OCI-LY1 (cell line): ENCODE data around the gene SNRPB2.

ENCODE experiments used
- H2AFZ ChIP-seq: fragments of 200-600 bp; sonication (generic), shearing (Covaris generic); 2 replicates; pipeline ENCODE4 v1.6.0; 2014; ENCODE audit warnings: antibody characterized with exemption, mild to moderate bottlenecking, low read length
- H3F3A ChIP-seq: fragments of 200-600 bp; sonication (generic), shearing (Covaris generic); 2 replicates; pipeline ENCODE4 v1.6.0; 2014; ENCODE audit warnings: mild to moderate bottlenecking, antibody characterized with exemption, low read length, moderate library complexity; ENCODE audit not compliant: insufficient read depth
- H3K27ac ChIP-seq: fragments of 200-600 bp; sonication (generic); 2 replicates; pipeline ENCODE4 v1.5.1; 2014; ENCODE audit warnings: low read length, mixed run types, mild to moderate bottlenecking, low read depth; ENCODE audit not compliant: poor library complexity, severe bottlenecking
- H3K27me3 ChIP-seq: fragments of 200-600 bp; sonication (generic); 2 replicates; pipeline ENCODE4 v1.6.0; 2014; ENCODE audit warnings: antibody characterized with exemption, mild to moderate bottlenecking, low read length, moderate library complexity; ENCODE audit not compliant: insufficient read depth
- H3K36me3 ChIP-seq: fragments of 200-600 bp; sonication (generic); 2 replicates; pipeline ENCODE4 v1.6.1; 2014; ENCODE audit warnings: mild to moderate bottlenecking, antibody characterized with exemption, low read length, moderate library complexity, mixed read lengths; ENCODE audit not compliant: insufficient read depth
- H3K4me1 ChIP-seq: fragments of 200-600 bp; sonication (generic); 2 replicates; pipeline ENCODE4 v1.5.1; 2014; ENCODE audit warnings: mild to moderate bottlenecking, low read length, moderate library complexity; ENCODE audit not compliant: insufficient read depth, severe bottlenecking
- H3K4me2 ChIP-seq: fragments of 200-600 bp; sonication (generic), shearing (Covaris generic); 2 replicates; pipeline ENCODE4 v1.6.1; 2014; ENCODE audit warnings: low read length
- H3K4me3 ChIP-seq: fragments of 200-600 bp; sonication (generic); 2 replicates; pipeline ENCODE4 v1.5.1; 2014; ENCODE audit warnings: low read length, low read depth, mild to moderate bottlenecking, mixed read lengths; ENCODE audit not compliant: poor library complexity, severe bottlenecking
- H3K79me2 ChIP-seq: fragments of 200-600 bp; shearing (Covaris generic); 2 replicates; pipeline ENCODE4 v1.6.1; 2016; ENCODE audit warnings: mixed run types, low read length, mixed read lengths; ENCODE audit not compliant: insufficient read depth
- H3K9ac ChIP-seq: fragments of 200-600 bp; sonication (generic), shearing (Covaris generic); 2 replicates; pipeline ENCODE4 v1.6.1; 2014; ENCODE audit warnings: mild to moderate bottlenecking, low read length, mixed read lengths
- H3K9me2 ChIP-seq: fragments of 200-600 bp; sonication (generic), shearing (Covaris generic); 2 replicates; pipeline ENCODE4 v1.6.1; 2014; ENCODE audit warnings: low read depth, mild to moderate bottlenecking, low read length, mixed read lengths
- H3K9me3 ChIP-seq: fragments of 200-600 bp; shearing (Covaris generic); 2 replicates; pipeline ENCODE4 v1.6.1; 2014; ENCODE audit warnings: low read length, mixed read lengths
- H4K20me1 ChIP-seq: fragments of 200-600 bp; sonication (generic), shearing (Covaris generic); 2 replicates; pipeline ENCODE4 v1.6.0; 2016; ENCODE audit warnings: mild to moderate bottlenecking, low read length; ENCODE audit not compliant: insufficient read depth
- CTCF ChIP-seq: fragments of 200-600 bp; sonication (generic), shearing (Covaris generic); IDR thresholded peaks from 2 replicates; pipeline ENCODE4 v1.5.1; 2017; ENCODE audit warnings: mild to moderate bottlenecking, antibody characterized with exemption, low read length, moderate library complexity, mixed read lengths
- EZH2 ChIP-seq: fragments of 200-600 bp; sonication (generic), shearing (Covaris generic); IDR thresholded peaks from 2 replicates; pipeline ENCODE4 v1.8.0; 2017; ENCODE audit warnings: borderline replicate concordance, mixed run types, mild to moderate bottlenecking, antibody characterized with exemption, low read length, moderate library complexity, mixed read lengths

The SNRPB2 gene

GRCh38 chr20:16752082-16752481, 22.3 kb downstream of the SNRPB2 start:
- Histone ChIP-seq H3K36me3 (no peaks in the 10 kb centered on the region), H3F3A (no peaks in the 10 kb centered on the region), H4K20me1 (no peaks in the 10 kb centered on the region), H3K4me3 (no peak overlapping the region), H3K79me2 (no peaks in the 10 kb centered on the region), H2AFZ (no peak overlapping the region), H3K9ac (no peak overlapping the region), H3K4me2 (no peak overlapping the region), H3K27ac (no peak overlapping the region), H3K9me3 (no peaks in the 10 kb centered on the region), H3K9me2 (no peaks in the 10 kb centered on the region), H3K4me1 (no peaks in the 10 kb centered on the region), H3K27me3 (no peaks in the 10 kb centered on the region)
- no peak for TF ChIP-seq EZH2
- no peak for TF ChIP-seq CTCF

- H3K4me1 ChIP-seq = no peaks in the 10 kb centered on the region
- no peaks in the 10 kb centered on the region for H3K36me3 ChIP-seq
- H3K4me2 ChIP-seq = no peak overlapping the region
- H4K20me1 ChIP-seq = no peaks in the 10 kb centered on the region
- no peak overlapping the region for H3K9ac ChIP-seq
- no peaks in the 10 kb centered on the region for H3F3A ChIP-seq
- H3K27me3 ChIP-seq = no peaks in the 10 kb centered on the region
- no peak overlapping the region for H3K27ac ChIP-seq
- no peaks in the 10 kb centered on the region for H3K9me2 ChIP-seq
- H3K9me3 ChIP-seq = no peaks in the 10 kb centered on the region
- no peak overlapping the region for H2AFZ ChIP-seq
- TF ChIP-seq CTCF (no peak), EZH2 (no peak)
- H3K4me3 ChIP-seq = no peak overlapping the region
- no peaks in the 10 kb centered on the region for H3K79me2 ChIP-seq
Measured at GRCh38 chr20:16752901-16753300, 23.1 kb downstream of the SNRPB2 start.

- H3K9ac ChIP-seq = no peak overlapping the region
- no peaks in the 10 kb centered on the region for H3F3A ChIP-seq
- H3K27ac ChIP-seq = no peak overlapping the region
- TF ChIP-seq EZH2 (no peak), CTCF (no peak)
- H3K27me3 ChIP-seq = no peaks in the 10 kb centered on the region
- H3K4me2 ChIP-seq = no peak overlapping the region
- H2AFZ ChIP-seq = no peak overlapping the region
- H3K4me3 ChIP-seq = no peak overlapping the region
- H3K4me1 ChIP-seq = no peaks in the 10 kb centered on the region
- no peaks in the 10 kb centered on the region for H3K9me2 ChIP-seq
- H4K20me1 ChIP-seq = no peaks in the 10 kb centered on the region
- no peaks in the 10 kb centered on the region for H3K36me3 ChIP-seq
- H3K9me3 ChIP-seq = no peaks in the 10 kb centered on the region
- H3K79me2 ChIP-seq = no peaks in the 10 kb centered on the region
Measured at GRCh38 chr20:16758454-16759180, 28.8 kb downstream of the SNRPB2 start.
